ENCODE measurements around the gene MAP3K8. TPM values are rescaled to one million over a fixed set of nuclear protein-coding genes. Genes with fewer than 3 reads are reported as not detected.

Gene MAP3K8
- total RNA-seq = 141 and 160 TPM in 2 replicates

DNA sequence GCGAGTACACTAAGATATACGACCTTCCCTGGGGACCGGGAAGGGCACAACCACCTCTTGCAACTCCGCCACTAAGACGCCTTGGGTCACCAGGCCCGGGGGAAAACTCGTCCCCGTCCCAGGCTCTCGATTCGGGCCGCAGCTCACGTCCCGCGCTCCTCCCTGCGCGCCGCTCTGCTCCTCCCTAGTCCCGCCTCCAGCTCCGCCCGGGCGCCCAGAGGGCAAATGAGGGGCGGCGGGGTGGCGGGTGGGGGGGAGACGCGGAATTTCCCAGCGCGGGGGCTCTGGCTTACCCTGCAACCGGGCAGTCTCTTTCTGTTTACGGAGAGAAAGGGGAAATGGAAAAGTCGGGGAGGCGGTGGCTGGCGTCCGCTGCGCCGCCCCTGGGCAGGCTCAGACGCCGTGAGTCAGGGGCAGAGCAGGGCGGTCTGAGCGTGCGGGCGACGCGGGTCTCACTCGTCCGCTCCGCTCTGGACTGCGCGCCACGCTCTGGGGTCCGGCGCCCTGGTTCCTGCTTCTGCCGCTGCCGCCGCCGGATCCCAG, at the start of gene MAP3K8:
TSS of gene MAP3K8 (plus strand) at position 455 of the 543 bp plus-strand sequence. CDS start 4,755 bp downstream, outside the sequence.
- CTCF ChIA-PET = interaction anchor here (1.0 to 3.3 kb wide), 7 partner anchors 14 to 157 kb away, joined by 3 to 22 read pairs (median 4); no protein-coding TSS in a partner anchor
- TF ChIP-seq, protein P1, sequence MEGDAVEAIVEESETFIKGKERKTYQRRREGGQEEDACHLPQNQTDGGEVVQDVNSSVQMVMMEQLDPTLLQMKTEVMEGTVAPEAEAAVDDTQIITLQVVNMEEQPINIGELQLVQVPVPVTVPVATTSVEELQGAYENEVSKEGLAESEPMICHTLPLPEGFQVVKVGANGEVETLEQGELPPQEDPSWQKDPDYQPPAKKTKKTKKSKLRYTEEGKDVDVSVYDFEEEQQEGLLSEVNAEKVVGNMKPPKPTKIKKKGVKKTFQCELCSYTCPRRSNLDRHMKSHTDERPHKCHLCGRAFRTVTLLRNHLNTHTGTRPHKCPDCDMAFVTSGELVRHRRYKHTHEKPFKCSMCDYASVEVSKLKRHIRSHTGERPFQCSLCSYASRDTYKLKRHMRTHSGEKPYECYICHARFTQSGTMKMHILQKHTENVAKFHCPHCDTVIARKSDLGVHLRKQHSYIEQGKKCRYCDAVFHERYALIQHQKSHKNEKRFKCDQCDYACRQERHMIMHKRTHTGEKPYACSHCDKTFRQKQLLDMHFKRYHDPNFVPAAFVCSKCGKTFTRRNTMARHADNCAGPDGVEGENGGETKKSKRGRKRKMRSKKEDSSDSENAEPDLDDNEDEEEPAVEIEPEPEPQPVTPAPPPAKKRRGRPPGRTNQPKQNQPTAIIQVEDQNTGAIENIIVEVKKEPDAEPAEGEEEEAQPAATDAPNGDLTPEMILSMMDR (IDR thresholded peaks at IDR 0.05) = no peak
- H3K9me3 Mint-ChIP-seq = no peaks in the 10 kb centered on the region
- peaks cover 71% of the 10 kb centered on the region for H3K4me1 Mint-ChIP-seq
- H3K4me3 Mint-ChIP-seq = peak within 1 kb of the TSS; percentile 95
- POLR2A ChIA-PET = interaction anchor here (0.6 to 8.9 kb wide), 28 partner anchors 9 to 650 kb away, joined by 3 to 427 read pairs (median 6); partner anchors contain the start of gene MTPAP
- DNase-seq = peak; percentile 90
- intact Hi-C loops (cut with micrococcal nuclease) = loop anchor here (1.0 to 5.0 kb wide), 12 partner anchors 14 to 1944 kb away; partner anchors contain the start of genes ARHGAP12 and EPC1
- no peaks in the 10 kb centered on the region for H3K27me3 Mint-ChIP-seq
- peak; percentile 71 for ATAC-seq (ENCODE audit: low read depth)
- H3K27ac Mint-ChIP-seq = peak within 1 kb of the TSS; percentile 94
- H3K36me3 Mint-ChIP-seq (ENCODE audit: low read depth) = peaks cover 51% of the 10 kb centered on the region

DNA sequence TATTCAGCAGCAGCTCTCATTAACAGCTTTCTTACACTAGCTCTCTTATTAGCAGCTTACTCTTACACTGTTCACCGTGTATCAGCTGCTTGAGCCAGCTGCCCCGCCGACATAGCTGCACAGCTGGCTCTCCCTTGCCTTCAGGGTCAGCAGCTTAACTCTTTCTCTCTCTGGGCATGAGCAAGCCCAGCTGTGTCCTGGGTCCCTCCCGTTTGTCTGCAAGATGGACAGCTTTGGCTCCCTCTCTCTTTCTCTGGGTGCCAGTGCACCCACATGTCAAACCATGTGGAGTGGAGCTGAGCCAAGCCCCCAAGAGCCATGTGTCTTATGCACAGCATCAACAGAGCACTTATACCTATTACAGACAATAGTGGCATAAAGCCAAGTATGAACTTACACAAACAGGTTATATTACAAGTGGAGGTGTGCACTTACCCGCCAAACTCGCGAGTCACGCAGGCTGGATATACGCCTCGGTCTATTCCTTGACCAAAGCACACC, 49.2 kb upstream of the MAP3K8 start:
- Mint-ChIP-seq H3K27ac (no peak overlapping the region), H3K4me1 (no peaks in the 10 kb centered on the region), H3K9me3 (no peaks in the 10 kb centered on the region), H3K27me3 (peaks cover 9% of the 10 kb centered on the region), H3K36me3 (ENCODE audit: low read depth) (no peaks in the 10 kb centered on the region), H3K4me3 (no peak overlapping the region)
- TF ChIP-seq, protein P1 (IDR thresholded peaks at IDR 0.05) = no peak
- no peak for DNase-seq
- ChIA-PET POLR2A (no interaction called here), CTCF (interaction anchor here (1.1 to 2.0 kb wide), 2 partner anchors 207 to 386 kb away, joined by 6 to 8 read pairs; no protein-coding TSS in a partner anchor)
- intact Hi-C loops (cut with micrococcal nuclease) = no loop called here
- ATAC-seq (ENCODE audit: low read depth) = peak; percentile 25

DNA sequence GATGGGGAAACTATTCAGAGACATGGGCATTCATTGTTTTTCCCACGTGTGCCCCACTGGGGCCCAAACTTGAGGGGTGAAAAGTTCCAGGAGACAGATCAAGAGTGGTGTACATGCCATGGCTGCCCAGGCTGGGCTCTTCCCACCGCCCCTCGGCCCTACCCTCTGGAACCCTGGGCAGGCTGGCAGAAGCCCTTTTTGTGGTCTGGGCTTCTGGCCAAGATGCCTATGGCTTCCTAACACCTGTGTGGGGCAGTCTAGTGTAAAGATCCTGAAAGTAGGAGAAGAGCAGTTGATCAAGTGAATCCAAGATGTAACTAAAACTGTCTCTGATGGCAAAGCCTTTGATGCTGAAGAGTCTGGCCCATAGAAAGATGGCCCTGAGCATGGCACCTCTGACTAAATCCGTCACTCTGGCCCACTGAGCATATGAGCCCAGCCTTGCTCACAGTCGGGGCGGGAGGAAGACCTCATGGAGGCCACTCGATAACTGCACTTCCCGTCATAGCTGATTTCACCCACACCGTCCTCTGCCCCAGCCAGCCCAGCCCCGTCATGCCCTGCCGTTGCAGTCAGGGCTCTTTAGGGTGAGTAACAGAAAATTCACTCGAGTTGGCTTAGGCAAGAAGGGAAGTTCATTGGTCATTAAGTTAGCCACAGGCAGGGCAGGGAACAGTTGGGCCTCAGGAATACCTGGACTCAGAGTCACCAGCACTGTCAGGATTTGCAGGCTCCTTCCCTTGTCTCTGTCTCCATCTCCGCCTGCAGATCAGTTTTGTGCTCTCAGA, 47.0 kb upstream of the MAP3K8 start:
- ChIA-PET POLR2A (no interaction called here), CTCF (no interaction called here)
- TF ChIP-seq, protein P1 (IDR thresholded peaks at IDR 0.05) = no peak
- Mint-ChIP-seq H3K27ac (no peak overlapping the region), H3K27me3 (peaks cover 7% of the 10 kb centered on the region), H3K36me3 (ENCODE audit: low read depth) (no peaks in the 10 kb centered on the region), H3K4me3 (no peak overlapping the region), H3K9me3 (no peaks in the 10 kb centered on the region), H3K4me1 (no peaks in the 10 kb centered on the region)
- no peak for DNase-seq
- intact Hi-C loops (cut with micrococcal nuclease) = no loop called here
- no peak for ATAC-seq (ENCODE audit: low read depth)

DNA sequence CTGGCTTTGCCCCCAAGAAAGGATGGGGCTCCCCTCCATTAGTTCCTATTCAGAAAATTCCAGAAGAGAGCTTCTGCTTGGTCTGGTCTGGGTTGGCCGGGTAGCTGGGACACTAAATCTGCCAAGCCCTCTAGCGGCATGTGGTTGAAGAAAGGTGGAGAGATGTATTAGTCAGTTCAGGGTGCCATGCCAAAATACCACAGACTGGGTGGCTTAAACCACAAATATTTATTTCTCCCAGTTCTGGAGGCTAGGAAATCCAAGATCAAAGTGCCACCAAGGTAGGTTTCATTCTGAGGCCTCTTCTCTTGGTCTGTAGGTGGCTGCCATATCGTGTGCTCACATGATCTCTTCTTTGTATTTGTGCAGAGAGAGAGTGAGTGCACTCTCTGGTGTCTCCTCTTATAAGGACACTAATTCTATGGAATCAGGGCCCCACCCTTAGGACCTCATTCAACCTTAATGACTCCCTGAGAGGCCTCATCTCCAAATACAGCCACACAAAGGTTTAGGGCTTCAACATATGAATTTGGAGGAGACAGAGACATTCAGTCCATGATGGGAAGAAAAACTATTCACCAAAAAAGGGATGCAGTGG, 46.2 kb upstream of the MAP3K8 start:
- Mint-ChIP-seq H3K36me3 (ENCODE audit: low read depth) (no peaks in the 10 kb centered on the region), H3K9me3 (no peaks in the 10 kb centered on the region), H3K4me1 (peaks cover 3% of the 10 kb centered on the region), H3K27me3 (peaks cover 10% of the 10 kb centered on the region), H3K4me3 (no peak overlapping the region), H3K27ac (no peak overlapping the region)
- DNase-seq (no peak), ATAC-seq (ENCODE audit: low read depth) (no peak)
- intact Hi-C loops (cut with micrococcal nuclease) = no loop called here
- CTCF ChIA-PET = interaction anchor here (1.5 kb wide), 1 partner anchor 283 kb away, joined by 4 read pairs; no protein-coding TSS in a partner anchor
- TF ChIP-seq, protein P1 (IDR thresholded peaks at IDR 0.05) = no peak
- POLR2A ChIA-PET = no interaction called here

All from activated B cell treated with CpG ODN at 0.5 μM for 24 hours (primary cell).